H1 (cell line): ENCODE results near the gene DFFA. TPM values are rescaled to one million over a fixed set of nuclear protein-coding genes. Genes with fewer than 3 reads are reported as not detected.

Source experiments
- CTCF ChIA-PET: fragments of 300-600 bp; sonication (Branson Sonifier 250); formaldehyde crosslinking; loops from one replicate; lab custom pipeline; 2021; ENCODE audit not compliant: partially characterized antibody; lab: Charles Lee
- POLR2A ChIA-PET: fragments of 300-600 bp; sonication (Branson Sonifier 250); formaldehyde crosslinking; loops from one replicate; lab custom pipeline; 2021; ENCODE audit warnings: inconsistent platforms; ENCODE audit not compliant: partially characterized antibody; lab: Charles Lee
- DNase-seq, 2 experiments: peaks; one replicate each; pipeline versions ENCODE4 v3.0.0 to v3.0.0-alpha.2; 2010 to 2022; ENCODE audit warnings: low spot score in 2 of 2, low read depth in 1 of 2, mixed read lengths in 1 of 2
- FAIRE-seq: peaks from 2 replicates; lab custom pipeline; 2011; peaks lifted over from hg19 to GRCh38; lab: Jason Lieb, UNC
- H2AFZ ChIP-seq: 2 replicates; pipeline ENCODE4 v1.8.1; 2012; ENCODE audit warnings: low read length, inconsistent platforms
- H2AK5ac ChIP-seq: 2 replicates; pipeline ENCODE4 v1.6.1; 2013; ENCODE audit warnings: low read depth, low read length
- H2BK120ac ChIP-seq: replicated peaks from 2 replicates; pipeline ENCODE3; 2013; ENCODE audit warnings: low read depth, low read length, inconsistent platforms
- H2BK12ac ChIP-seq: 2 replicates; pipeline ENCODE4 v1.6.1; 2013; ENCODE audit warnings: low read depth, low read length
- H2BK15ac ChIP-seq: 2 replicates; pipeline ENCODE4 v1.6.1; 2013; ENCODE audit warnings: low read length
- H2BK20ac ChIP-seq: 2 replicates; pipeline ENCODE4 v1.6.1; 2013; ENCODE audit warnings: low read length
- H2BK5ac ChIP-seq: 2 replicates; pipeline ENCODE4 v1.6.1; 2013; ENCODE audit warnings: low read depth, low read length
- H3K14ac ChIP-seq: 2 replicates; pipeline ENCODE4 v1.6.1; 2013; ENCODE audit warnings: inconsistent platforms; ENCODE audit not compliant: insufficient read length
- H3K18ac ChIP-seq: 2 replicates; pipeline ENCODE4 v1.6.1; 2013; ENCODE audit warnings: low read length; ENCODE audit errors: extremely low read depth
- H3K23ac ChIP-seq: 2 replicates; pipeline ENCODE4 v1.6.1; 2013; ENCODE audit warnings: inconsistent platforms; ENCODE audit not compliant: insufficient read length
- H3K23me2 ChIP-seq: 2 replicates; pipeline ENCODE4 v1.6.1; 2013; ENCODE audit warnings: low read depth, low read length
- H3K27ac ChIP-seq: 2 replicates; pipeline ENCODE4 v1.6.1; 2011; ENCODE audit warnings: low read depth, low read length, inconsistent platforms
- H3K27me3 ChIP-seq, 4 experiments: replicated peaks in 1 of 4; 1 replicate in 1 of 4; 2 replicates in 3 of 4; pipeline versions ENCODE4 v1.6.1 to v1.8.1; 2011 to 2013; ENCODE audit warnings: low read length in 3 of 4, mild to moderate bottlenecking in 3 of 4, inconsistent platforms in 2 of 4, mixed read lengths in 2 of 4, moderate library complexity in 1 of 4; ENCODE audit not compliant: control insufficient read depth in 3 of 4, insufficient read depth in 3 of 4; ENCODE audit errors: extremely low read depth in 1 of 4
- H3K36me3 ChIP-seq, 4 experiments: 2 replicates each; pipeline versions ENCODE4 v1.6.1 to v1.8.1; 2011 to 2013; ENCODE audit warnings: mild to moderate bottlenecking in 4 of 4, low read length in 3 of 4, moderate library complexity in 2 of 4, control low read depth in 1 of 4, inconsistent platforms in 1 of 4; ENCODE audit not compliant: insufficient read depth in 4 of 4, control insufficient read depth in 2 of 4
- H3K4ac ChIP-seq: replicated peaks from 2 replicates; pipeline ENCODE3; 2013; ENCODE audit warnings: low read length, low read depth, mixed read lengths, inconsistent platforms; ENCODE audit not compliant: insufficient read length
- H3K4me1 ChIP-seq, 4 experiments: replicated peaks in 1 of 4; 1 replicate in 1 of 4; 2 replicates in 3 of 4; pipeline versions ENCODE4 v1.6.1 to v1.8.1; 2011 to 2013; ENCODE audit warnings: low read length in 3 of 4, inconsistent platforms in 2 of 4, mixed read lengths in 1 of 4; ENCODE audit not compliant: insufficient read depth in 4 of 4, control insufficient read depth in 3 of 4
- H3K4me2 ChIP-seq, 2 experiments: 2 replicates each; pipeline versions ENCODE4 v1.6.1 to v1.8.1; 2011 to 2013; ENCODE audit warnings: low read depth in 2 of 2, low read length in 2 of 2, control low read depth in 1 of 2, inconsistent platforms in 1 of 2, mild to moderate bottlenecking in 1 of 2; ENCODE audit not compliant: insufficient read depth in 1 of 2
- H3K4me3 ChIP-seq, 4 experiments: fragments of 200-600, 300-600 bp in 1 of 4; sonication (generic), shearing (Covaris generic), sonication (Bioruptor Twin) in 1 of 4; 2 replicates each; pipeline versions ENCODE4 v1.5.1 to v1.8.1; 2011 to 2016; ENCODE audit warnings: low read length in 4 of 4, low read depth in 3 of 4, control low read depth in 2 of 4, inconsistent platforms in 2 of 4, mild to moderate bottlenecking in 2 of 4, mixed read lengths in 1 of 4, moderate library complexity in 1 of 4; ENCODE audit not compliant: insufficient read depth in 2 of 4; ENCODE audit errors: extremely low read depth in 1 of 4
- H3K56ac ChIP-seq: replicated peaks from 2 replicates; pipeline ENCODE3; 2013; ENCODE audit warnings: low read depth, mild to moderate bottlenecking, mixed read lengths, low read length, inconsistent platforms; ENCODE audit not compliant: insufficient read length
- H3K79me1 ChIP-seq: 2 replicates; pipeline ENCODE4 v1.6.1; 2013; ENCODE audit warnings: low read depth, low read length, control low read depth
- H3K79me2 ChIP-seq, 2 experiments: 2 replicates each; pipeline versions ENCODE4 v1.6.1 to v1.8.1; 2012 to 2013; ENCODE audit warnings: low read length in 2 of 2, mild to moderate bottlenecking in 2 of 2, inconsistent platforms in 1 of 2; ENCODE audit not compliant: insufficient read depth in 2 of 2, control insufficient read depth in 1 of 2
- H3K9ac ChIP-seq, 4 experiments: replicated peaks in 1 of 4; 1 replicate in 1 of 4; 2 replicates in 3 of 4; pipeline versions ENCODE4 v1.6.1 to v1.8.1; 2011 to 2013; ENCODE audit warnings: low read depth in 3 of 4, low read length in 3 of 4, control low read depth in 2 of 4, mild to moderate bottlenecking in 2 of 4, moderate library complexity in 2 of 4, inconsistent platforms in 1 of 4; ENCODE audit errors: extremely low read depth in 1 of 4
- H3K9me3 ChIP-seq, 2 experiments: 2 replicates each; pipeline versions ENCODE4 v1.6.1 to v1.8.1; 2012 to 2013; ENCODE audit warnings: mild to moderate bottlenecking in 2 of 2, moderate library complexity in 2 of 2, control low read depth in 1 of 2, inconsistent platforms in 1 of 2, low read depth in 1 of 2, low read length in 1 of 2, mixed read lengths in 1 of 2; ENCODE audit not compliant: insufficient read depth in 2 of 2
- H4K20me1 ChIP-seq, 2 experiments: replicated peaks in 1 of 2; 2 replicates each; pipeline versions ENCODE3 to v1.8.1; 2011 to 2013; ENCODE audit warnings: inconsistent platforms in 2 of 2, low read length in 2 of 2, mild to moderate bottlenecking in 1 of 2; ENCODE audit not compliant: insufficient read depth in 2 of 2, control insufficient read depth in 1 of 2
- H4K5ac ChIP-seq: 2 replicates; pipeline ENCODE4 v1.6.1; 2013; ENCODE audit warnings: low read length, low read depth, mixed read lengths, inconsistent platforms; ENCODE audit not compliant: insufficient read length
- H4K8ac ChIP-seq: 2 replicates; pipeline ENCODE4 v1.8.0; 2013; ENCODE audit warnings: mild to moderate bottlenecking, moderate library complexity, low read length, inconsistent platforms; ENCODE audit not compliant: insufficient read depth; ENCODE audit errors: extremely low read depth
- H4K91ac ChIP-seq: replicated peaks from 2 replicates; pipeline ENCODE3; 2013; ENCODE audit warnings: low read length, mixed read lengths, inconsistent platforms; ENCODE audit not compliant: insufficient read length
- CHD1 ChIP-seq: IDR thresholded peaks from 2 replicates; pipeline ENCODE4 v1.6.1; 2012; ENCODE audit warnings: low read depth, low read length, improper control_type of control experiment
- GABPA ChIP-seq: IDR thresholded peaks from 2 replicates; pipeline ENCODE4 v1.6.1; 2011; ENCODE audit warnings: mild to moderate bottlenecking, low read length, moderate library complexity, borderline replicate concordance; ENCODE audit not compliant: insufficient read depth
- RFX5 ChIP-seq: IDR thresholded peaks from 2 replicates; pipeline ENCODE4 v1.6.1; 2011; ENCODE audit warnings: low read depth, low read length, improper control_type of control experiment, borderline replicate concordance
- SRF ChIP-seq: IDR thresholded peaks from 2 replicates; pipeline ENCODE4 v1.6.1; 2011; ENCODE audit warnings: mild to moderate bottlenecking, low read depth, low read length, moderate library complexity
- WGBS, 2 experiments: shearing (Covaris generic) in 1 of 2; methylation state at CpG; one replicate each; pipeline versions ENCODE4 v1.1.6 to v1.1.7; 2013 to 2015; ENCODE audit warnings: low lambda C conversion rate in 2 of 2, mixed read lengths in 2 of 2, inconsistent platforms in 1 of 2, low coverage in 1 of 2, missing lambda C conversion rate in 1 of 2; ENCODE audit not compliant: insufficient replicate concordance in 2 of 2, insufficient coverage in 1 of 2, insufficient read length in 1 of 2; ENCODE audit errors: extremely low coverage in 1 of 2, missing lambda C conversion rate in 1 of 2; 5-methylcytosine and 5-hydroxymethylcytosine counted together
- long read RNA-seq, 2 experiments: library from RNA in 1 of 2; library from capped mRNA in 1 of 2; stranded (forward); transcript quantifications; one replicate each; pipeline ENCODE4 v2.0.0, GENCODE V29; 2021; ENCODE audit warnings: inconsistent platforms in 1 of 2
- polyA minus RNA-seq, 3 experiments: library from RNA; depleted of rRNA, polyadenylated mRNA; stranded (reverse); fragments of >200 nt; gene quantifications; 1 replicate in 2 of 3; 2 replicates in 1 of 3; pipeline ENCODE4 v1.2.3, GENCODE V29; 2011
- polyA plus RNA-seq, 7 experiments: library from polyadenylated mRNA; depleted of rRNA in 3 of 7; stranded (reverse) in 5 of 7; unstranded in 2 of 7; fragments of >200 nt in 5 of 7; fragments of 200-250 nt in 2 of 7; gene quantifications; 1 replicate in 5 of 7; 2 replicates in 1 of 7; 4 replicates in 1 of 7; pipeline versions ENCODE4 v1.2.1 to v1.2.3, GENCODE V29; 2011 to 2013; ENCODE audit warnings: missing spikeins in 2 of 7, mixed read lengths in 2 of 7
- total RNA-seq: library from RNA; stranded (reverse); fragmentation: NEBNext Ultra II Directional; extraction: Animal tissue kit (Norgen Biotek cat#: 25700); gene quantifications from 2 replicates; pipeline ENCODE4 v1.2.1, GENCODE V29; 2021
- TF ChIP-seq, protein P1 (sequence below): IDR thresholded peaks from 2 replicates; pipeline ENCODE4 v1.6.1; 2012; ENCODE audit warnings: inconsistent platforms

The DFFA gene, protein sequence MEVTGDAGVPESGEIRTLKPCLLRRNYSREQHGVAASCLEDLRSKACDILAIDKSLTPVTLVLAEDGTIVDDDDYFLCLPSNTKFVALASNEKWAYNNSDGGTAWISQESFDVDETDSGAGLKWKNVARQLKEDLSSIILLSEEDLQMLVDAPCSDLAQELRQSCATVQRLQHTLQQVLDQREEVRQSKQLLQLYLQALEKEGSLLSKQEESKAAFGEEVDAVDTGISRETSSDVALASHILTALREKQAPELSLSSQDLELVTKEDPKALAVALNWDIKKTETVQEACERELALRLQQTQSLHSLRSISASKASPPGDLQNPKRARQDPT
- total RNA-seq (78.3 and 79.9 TPM in 2 replicates), polyA plus RNA-seq (2011; rRNA removed) (30.9 and 34.3 TPM in 2 replicates), polyA minus RNA-seq (2011; rRNA and poly(A)+ RNA removed) (91.2 and 91.8 TPM in 2 replicates)
- polyA plus RNA-seq (2011; cell fraction: cytosol; rRNA removed): 47.3 TPM
- 42.0 TPM for polyA plus RNA-seq (2011; cell fraction: nucleus; rRNA removed)
- polyA plus RNA-seq (2012, experiment 1 of 2): 56.9 to 66.5 TPM (median 58.3 TPM) in 4 replicates
- polyA plus RNA-seq (2012, experiment 2 of 2): 39.2 TPM
- polyA plus RNA-seq (2013, experiment 1 of 2): 67.7 TPM
- 66.3 TPM for polyA plus RNA-seq (2013, experiment 2 of 2)
- polyA minus RNA-seq (2011; cell fraction: cytosol; rRNA and poly(A)+ RNA removed): 26.5 TPM
- 45.0 TPM for polyA minus RNA-seq (2011; cell fraction: nucleus; rRNA and poly(A)+ RNA removed)
- long read RNA-seq, experiment 1, full-length matches to known transcripts: 8 of 40 reads
- long read RNA-seq, experiment 1, partial matches to known transcripts: 11 of 40 reads
- long read RNA-seq, experiment 1, other reads (novel, unspliced or antisense): 21 of 40 reads
- long read RNA-seq, experiment 2, full-length matches to known transcripts: 101 of 142 reads
- long read RNA-seq, experiment 2, partial matches to known transcripts: 31 of 142 reads
- long read RNA-seq, experiment 2, other reads (novel, unspliced or antisense): 10 of 142 reads

DNA sequence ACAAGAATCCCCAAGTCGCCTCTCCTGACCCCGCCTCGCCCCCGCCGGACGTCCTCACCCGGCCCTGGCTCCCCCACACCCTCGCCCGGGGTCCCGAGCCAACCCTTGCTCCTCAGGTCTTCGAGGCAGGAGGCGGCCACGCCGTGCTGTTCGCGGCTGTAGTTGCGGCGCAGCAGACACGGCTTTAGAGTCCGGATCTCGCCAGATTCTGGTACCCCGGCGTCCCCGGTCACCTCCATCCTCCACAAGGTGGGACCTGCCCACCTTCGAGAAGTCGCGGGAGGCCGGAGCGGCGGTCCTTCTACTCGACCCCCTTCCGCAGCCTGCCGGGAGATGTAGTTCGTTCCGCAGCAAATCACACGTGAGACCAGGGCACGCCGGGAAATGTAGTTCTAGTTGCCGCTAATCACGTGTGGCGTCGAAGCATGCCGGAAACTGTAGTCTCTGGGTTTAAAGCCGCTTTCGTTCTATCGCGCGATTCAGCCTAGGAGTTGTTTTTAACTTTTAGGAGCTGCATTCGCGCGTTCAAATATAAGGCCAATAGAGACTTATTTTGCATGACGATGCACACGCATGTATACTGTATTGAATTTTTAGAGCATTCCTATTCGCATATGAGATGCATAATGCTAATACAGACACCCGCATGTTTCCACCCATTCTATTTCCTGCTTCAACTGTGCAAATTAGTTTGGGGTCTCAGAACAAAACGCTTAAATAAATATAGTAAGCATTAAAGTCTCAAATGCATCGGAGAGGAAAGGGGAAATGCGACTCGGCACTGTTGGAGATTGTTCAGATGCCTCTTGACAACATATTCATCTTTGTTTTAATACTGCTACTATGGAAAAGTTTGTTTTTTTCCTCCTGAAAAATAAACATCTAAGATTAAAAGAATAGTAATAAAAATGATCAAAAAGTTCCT, at the start of gene DFFA:
Gene DFFA (minus strand): TSS at position 310 of the 925 bp plus-strand sequence. CDS start 71 bp downstream, at position 239.
- Histone ChIP-seq H3K18ac (peak within 1 kb of the TSS; percentile 97), H2BK15ac (no peak within 1 kb of the TSS), H4K20me1 (peaks cover 2 to 7% of the 10 kb centered on the region in 2 experiments), H4K8ac (peak within 1 kb of the TSS; percentile 83), H3K79me1 (peaks cover 5% of the 10 kb centered on the region; the same call in 1 of the 2 replicates), H3K79me2 (peaks cover 4 to 31% of the 10 kb centered on the region in 2 experiments; a peak in 3 of 4 replicates), H3K9ac (peak within 1 kb of the TSS; percentile 59 to 75 (median 70)), H3K4ac (peak within 1 kb of the TSS; percentile 39), H2AFZ (peak within 1 kb of the TSS; percentile 99), H3K9me3 (no peaks in the 10 kb centered on the region), H3K27ac (no peak within 1 kb of the TSS), H3K27me3 (no peaks in the 10 kb centered on the region), H2AK5ac (no peak within 1 kb of the TSS), H3K4me2 (peak within 1 kb of the TSS; percentile 80 to 82), H3K4me1 (no peaks in the 10 kb centered on the region; a peak in 3 of 7 replicates), H3K23me2 (peaks cover 9% of the 10 kb centered on the region), H2BK20ac (no peak within 1 kb of the TSS), H3K14ac (no peak within 1 kb of the TSS), H2BK12ac (no peak within 1 kb of the TSS; the same call in 1 of the 2 replicates), H2BK5ac (peak within 1 kb of the TSS; percentile 77), H4K91ac (peak within 1 kb of the TSS; percentile 17), H3K4me3 (peak within 1 kb of the TSS; percentile 77 to 91 (median 87)), H3K56ac (no peak within 1 kb of the TSS), H2BK120ac (no peak within 1 kb of the TSS), H3K23ac (no peak within 1 kb of the TSS), H4K5ac (peak within 1 kb of the TSS; percentile 57), H3K36me3 (peaks cover 2 to 20% (median 18%) of the 10 kb centered on the region in 4 experiments; a peak in 7 of 8 replicates)
- DNase-seq (peak; percentile 94 to 95), FAIRE-seq (no peak)
- 7% methylated on average over 57 of the region's 59 CpGs; no CpG with 5 or more reads in 1 of the 2 experiments for WGBS, 2 experiments
- CTCF ChIA-PET: no interaction called here
- POLR2A ChIA-PET: interaction anchor here (0.6 to 5.1 kb wide), 10 partner anchors 11 to 77 kb away, joined by 3 to 67 read pairs (median 4); partner anchors contain the start of genes CENPS, CORT and PGD
- TF ChIP-seq, protein P1, sequence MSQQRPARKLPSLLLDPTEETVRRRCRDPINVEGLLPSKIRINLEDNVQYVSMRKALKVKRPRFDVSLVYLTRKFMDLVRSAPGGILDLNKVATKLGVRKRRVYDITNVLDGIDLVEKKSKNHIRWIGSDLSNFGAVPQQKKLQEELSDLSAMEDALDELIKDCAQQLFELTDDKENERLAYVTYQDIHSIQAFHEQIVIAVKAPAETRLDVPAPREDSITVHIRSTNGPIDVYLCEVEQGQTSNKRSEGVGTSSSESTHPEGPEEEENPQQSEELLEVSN: peak; percentile 83; the same call in 1 of the 2 replicates
- TF ChIP-seq CHD1 (no peak), SRF (0 out of 2 replicates have a peak, but pooled peaks have one; percentile 36), RFX5 (no peak), GABPA (peak; percentile 61; the same call in 1 of the 2 replicates)
